GM18873 (cell line): Measurements from ENCODE around the gene GMDS.
"Not testable (repeated sequence)": the region's sequence is repeated elsewhere in the genome, so short reads cannot be mapped to it uniquely, and the experiment has no call there.

ENCODE experiments used
- ATAC-seq: cut with Tn5 transposase; IDR thresholded peaks from one replicate; pipeline ENCODE4 v1.9.1; 2021; ENCODE audit warnings: mild to moderate bottlenecking, moderate library complexity, moderate number of reproducible peaks; ENCODE audit not compliant: unreplicated experiment, low FRiP score

GMDS gene

GRCh38 chr6:1686117-1687098, 559.0 kb downstream of the GMDS start:
- ATAC-seq = no peak

- no peak for ATAC-seq
Observed at GRCh38 chr6:1679688-1680068, 565.7 kb downstream of the GMDS start.

GRCh38 chr6:1679031-1679687, 566.2 kb downstream of the GMDS start:
- ATAC-seq = no peak

GRCh38 chr6:1678201-1678600, 567.2 kb downstream of the GMDS start:
- no peak for ATAC-seq

GRCh38 chr6:1672379-1672778, 573.0 kb downstream of the GMDS start:
- ATAC-seq = no peak

GRCh38 chr6:1670711-1671462, 574.5 kb downstream of the GMDS start:
- no peak for ATAC-seq

- no peak for ATAC-seq
Observed at GRCh38 chr6:1669996-1670395, 575.4 kb downstream of the GMDS start.

- not testable (repeated sequence) for ATAC-seq
Observed at GRCh38 chr6:1668456-1668855, 576.9 kb downstream of the GMDS start.

- no peak for ATAC-seq
Observed at GRCh38 chr6:1667805-1668175, 577.6 kb downstream of the GMDS start.

- ATAC-seq = no peak
Observed at GRCh38 chr6:1667012-1667804, 578.2 kb downstream of the GMDS start.

- ATAC-seq = peak; percentile 88
Observed at GRCh38 chr6:1665214-1665613, 580.2 kb downstream of the GMDS start.

- ATAC-seq = no peak
Observed at GRCh38 chr6:1664329-1664728, 581.1 kb downstream of the GMDS start.

- ATAC-seq = no peak
Observed at GRCh38 chr6:1663511-1663910, 581.9 kb downstream of the GMDS start.

GRCh38 chr6:1662534-1662933, 582.9 kb downstream of the GMDS start:
- no peak for ATAC-seq

GRCh38 chr6:1659816-1660215, 585.6 kb downstream of the GMDS start:
- no peak for ATAC-seq

GRCh38 chr6:1658212-1659005, 587.0 kb downstream of the GMDS start:
- ATAC-seq = no peak

- no peak for ATAC-seq
Observed at GRCh38 chr6:1657771-1658165, 587.6 kb downstream of the GMDS start.

GRCh38 chr6:1657116-1657770, 588.2 kb downstream of the GMDS start:
- ATAC-seq = no peak

GRCh38 chr6:1654054-1654453, 591.4 kb downstream of the GMDS start:
- ATAC-seq = no peak
